ENCODE measurements around the gene DFFA. TPM values are rescaled to one million over a fixed set of nuclear protein-coding genes. Genes with fewer than 3 reads are reported as not detected.
"Not testable (repeated sequence)": the region's sequence is repeated elsewhere in the genome, so short reads cannot be mapped to it uniquely, and the experiment has no call there.

DFFA gene
- total RNA-seq, 1 donor from 2014 or later: 58.5 TPM

- Histone ChIP-seq H3K9ac (no peak overlapping the region), H2AFZ (replicated peaks) (no peak overlapping the region), H3K9me3 (ENCODE audit: low read depth) (no peaks in the 10 kb centered on the region), H4K20me1 (ENCODE audit: low read depth) (peaks cover 74% of the 10 kb centered on the region), H3K79me2 (ENCODE audit: low read depth) (peaks cover 71% of the 10 kb centered on the region), H3K27me3 (no peaks in the 10 kb centered on the region), H3K4me1 (peaks cover 22% of the 10 kb centered on the region), H3K27ac (no peak overlapping the region), H3K36me3 (no peaks in the 10 kb centered on the region), H3K4me2 (no peak overlapping the region), H3F3A (ENCODE audit: low read depth) (peaks cover 22% of the 10 kb centered on the region), H3K4me3 (no peak overlapping the region)
- TF ChIP-seq EZH2 (IDR thresholded peaks at IDR 0.05) (no peak), CTCF (IDR thresholded peaks at IDR 0.05) (peak; percentile 83)
- Mint-ChIP-seq H3K27me3 (ENCODE audit: insufficient read depth, low read depth) (peaks cover 10% of the 10 kb centered on the region), H3K9me3 (no peaks in the 10 kb centered on the region), H3K27ac (no peak overlapping the region), H3K4me1 (peaks cover 64% of the 10 kb centered on the region), H3K36me3 (peaks cover 4% of the 10 kb centered on the region), H3K4me3 (no peak overlapping the region)
- DNase-seq (ENCODE audit: low spot score): peak; percentile 81
Measured at GRCh38 chr1:10507111-10507879, 35.0 kb upstream of the DFFA start.

GRCh38 chr1:10506677-10507047, 34.3 kb upstream of the DFFA start:
- H2AFZ ChIP-seq (replicated peaks): no peak overlapping the region
- no peak overlapping the region for H3K4me2 ChIP-seq
- no peak overlapping the region for H3K27ac ChIP-seq
- Mint-ChIP-seq H3K27ac (no peak overlapping the region), H3K4me3 (no peak overlapping the region), H3K4me1 (peaks cover 63% of the 10 kb centered on the region), H3K9me3 (no peaks in the 10 kb centered on the region), H3K27me3 (ENCODE audit: insufficient read depth, low read depth) (peaks cover 7% of the 10 kb centered on the region), H3K36me3 (peaks cover 4% of the 10 kb centered on the region)
- H3K4me3 ChIP-seq: no peak overlapping the region
- no peak overlapping the region for H3K9ac ChIP-seq
- H4K20me1 ChIP-seq (ENCODE audit: low read depth): peaks cover 72% of the 10 kb centered on the region
- TF ChIP-seq EZH2 (IDR thresholded peaks at IDR 0.05) (no peak), CTCF (IDR thresholded peaks at IDR 0.05) (no peak), EZH2phosphoT487 (IDR thresholded peaks at IDR 0.05) (no peak)
- no peaks in the 10 kb centered on the region for H3K27me3 ChIP-seq
- H3K79me2 ChIP-seq (ENCODE audit: low read depth): peaks cover 75% of the 10 kb centered on the region
- H3K4me1 ChIP-seq: peaks cover 22% of the 10 kb centered on the region
- H3K9me3 ChIP-seq (ENCODE audit: low read depth): no peaks in the 10 kb centered on the region
- no peaks in the 10 kb centered on the region for H3K36me3 ChIP-seq
- no peak for DNase-seq (ENCODE audit: low spot score)
- H3F3A ChIP-seq (ENCODE audit: low read depth): peaks cover 22% of the 10 kb centered on the region

GRCh38 chr1:10506046-10506676, 33.8 kb upstream of the DFFA start:
- H3K4me3 Mint-ChIP-seq; DNase-seq (ENCODE audit: low spot score); H3K27me3 Mint-ChIP-seq (ENCODE audit: insufficient read depth, low read depth); H3K36me3 Mint-ChIP-seq; H2AFZ ChIP-seq (replicated peaks); H3K27me3 ChIP-seq; H3K36me3 ChIP-seq; H3K4me3 ChIP-seq; H3K9me3 ChIP-seq (ENCODE audit: low read depth); H3K9ac ChIP-seq; H3K27ac ChIP-seq; H3K9me3 Mint-ChIP-seq; H3K4me2 ChIP-seq: not testable (repeated sequence)
- H3K79me2 ChIP-seq (ENCODE audit: low read depth): peaks cover 72% of the 10 kb centered on the region
- H4K20me1 ChIP-seq (ENCODE audit: low read depth): peaks cover 72% of the 10 kb centered on the region
- peaks cover 22% of the 10 kb centered on the region for H3F3A ChIP-seq (ENCODE audit: low read depth)
- H3K4me1 ChIP-seq: peaks cover 22% of the 10 kb centered on the region
- H3K27ac Mint-ChIP-seq: peak overlapping the region; percentile 81
- H3K4me1 Mint-ChIP-seq: peaks cover 58% of the 10 kb centered on the region

GRCh38 chr1:10504249-10504648, 31.9 kb upstream of the DFFA start:
- TF ChIP-seq EZH2phosphoT487 (IDR thresholded peaks at IDR 0.05) (no peak), CTCF (IDR thresholded peaks at IDR 0.05) (no peak), EZH2 (IDR thresholded peaks at IDR 0.05) (no peak)
- Histone ChIP-seq H3K79me2 (ENCODE audit: low read depth) (peaks cover 70% of the 10 kb centered on the region), H4K20me1 (ENCODE audit: low read depth) (peaks cover 60% of the 10 kb centered on the region)

More at GRCh38 chr1:10504249-10504648, 31.9 kb upstream of the DFFA start:
- Histone ChIP-seq H3K9ac (no peak overlapping the region), H3K36me3 (no peaks in the 10 kb centered on the region), H3F3A (ENCODE audit: low read depth) (peaks cover 22% of the 10 kb centered on the region), H3K4me1 (peaks cover 12% of the 10 kb centered on the region), H3K9me3 (ENCODE audit: low read depth) (no peaks in the 10 kb centered on the region), H3K27ac (no peak overlapping the region), H3K27me3 (no peaks in the 10 kb centered on the region), H3K4me3 (no peak overlapping the region), H2AFZ (replicated peaks) (no peak overlapping the region), H3K4me2 (no peak overlapping the region)
- no peak overlapping the region for H3K4me3 Mint-ChIP-seq
- no peak overlapping the region for H3K27ac Mint-ChIP-seq
- DNase-seq (ENCODE audit: low spot score): no peak
- peaks cover 41% of the 10 kb centered on the region for H3K4me1 Mint-ChIP-seq
- no peaks in the 10 kb centered on the region for H3K9me3 Mint-ChIP-seq
- H3K27me3 Mint-ChIP-seq (ENCODE audit: insufficient read depth, low read depth): peaks cover 2% of the 10 kb centered on the region
- H3K36me3 Mint-ChIP-seq: peaks cover 3% of the 10 kb centered on the region

All from neural progenitor cell (in vitro differentiated cells).